ENCODE data around the gene PIGU. TPM values are rescaled to one million over a fixed set of nuclear protein-coding genes. Genes with fewer than 3 reads are reported as not detected.

The PIGU gene
- total and polyA plus RNA-seq, 2 of the 13 experiments (the other 11 are each of a cell fraction or from before 2014, with no cell fraction given) = 45.5 to 231 TPM

DNA sequence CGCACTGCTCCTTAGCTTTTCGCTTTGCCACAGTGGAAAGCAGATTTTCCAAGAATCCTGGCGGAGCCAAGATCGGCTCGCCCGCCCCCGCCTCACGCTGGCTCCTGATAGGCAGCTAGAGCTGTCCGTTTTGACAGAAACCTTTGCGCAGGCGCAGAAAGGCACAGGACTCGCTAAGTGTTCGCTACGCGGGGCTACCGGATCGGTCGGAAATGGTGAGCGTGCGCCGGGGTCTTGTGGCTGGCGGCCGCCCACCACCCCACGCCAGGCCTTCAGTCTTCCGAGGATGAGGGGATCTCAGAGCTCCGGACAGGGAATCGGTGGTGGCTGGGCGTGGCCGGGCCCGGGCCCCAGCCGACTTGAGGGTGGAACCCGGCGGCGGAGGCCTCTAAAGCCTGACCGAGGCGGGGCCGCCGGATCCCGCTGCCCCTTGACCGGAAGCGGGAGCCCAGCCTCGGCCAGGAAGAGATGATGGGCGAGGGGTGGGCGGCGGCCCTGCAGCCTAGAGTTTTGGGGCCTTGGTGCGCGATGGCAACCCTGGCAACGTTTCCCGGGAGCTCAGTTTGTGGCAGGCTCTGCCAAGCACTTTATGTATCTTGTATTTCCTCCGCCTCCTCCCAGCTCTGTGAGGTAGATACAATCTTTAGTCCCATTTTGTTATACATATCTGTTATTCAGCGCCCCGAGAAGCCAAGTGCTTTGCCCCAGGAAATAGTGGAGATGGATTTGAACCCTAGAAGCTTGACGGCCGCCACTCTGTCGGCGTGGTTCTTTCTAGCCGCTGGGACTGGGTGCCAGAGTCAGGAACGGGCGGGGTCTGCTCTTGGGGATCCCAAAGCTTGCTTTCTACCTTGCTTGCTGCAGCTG lies 160.4 kb downstream of the PIGU start, which contains the start of gene DYNLRB1 (continued):
- TF ChIP-seq, protein P1, sequence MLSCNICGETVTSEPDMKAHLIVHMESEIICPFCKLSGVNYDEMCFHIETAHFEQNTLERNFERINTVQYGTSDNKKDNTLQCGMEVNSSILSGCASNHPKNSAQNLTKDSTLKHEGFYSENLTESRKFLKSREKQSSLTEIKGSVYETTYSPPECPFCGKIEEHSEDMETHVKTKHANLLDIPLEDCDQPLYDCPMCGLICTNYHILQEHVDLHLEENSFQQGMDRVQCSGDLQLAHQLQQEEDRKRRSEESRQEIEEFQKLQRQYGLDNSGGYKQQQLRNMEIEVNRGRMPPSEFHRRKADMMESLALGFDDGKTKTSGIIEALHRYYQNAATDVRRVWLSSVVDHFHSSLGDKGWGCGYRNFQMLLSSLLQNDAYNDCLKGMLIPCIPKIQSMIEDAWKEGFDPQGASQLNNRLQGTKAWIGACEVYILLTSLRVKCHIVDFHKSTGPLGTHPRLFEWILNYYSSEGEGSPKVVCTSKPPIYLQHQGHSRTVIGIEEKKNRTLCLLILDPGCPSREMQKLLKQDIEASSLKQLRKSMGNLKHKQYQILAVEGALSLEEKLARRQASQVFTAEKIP (CRISPR knock-in tag; IDR thresholded peaks at IDR 0.05; ENCODE audit: borderline replicate concordance) = no peak
- TF ChIP-seq HNRNPLL (IDR thresholded peaks at IDR 0.05; ENCODE audit: low read depth, low read length, poor library complexity, severe bottlenecking) (peak; percentile 90), NFATC3 (CRISPR knock-in tag; IDR thresholded peaks at IDR 0.05) (peak; percentile 46; the same call in 1 of the 2 replicates), ZNF709 (CRISPR knock-in tag; IDR thresholded peaks at IDR 0.05) (peak; percentile 44; the same call in 1 of the 2 replicates), ZNF24 (IDR thresholded peaks at IDR 0.05) (0 out of 2 replicates have a peak, but pooled peaks have one; percentile 27), ZMYM4 (CRISPR knock-in tag; IDR thresholded peaks at IDR 0.05) (peak; percentile 87), RXRB (CRISPR knock-in tag; IDR thresholded peaks at IDR 0.05; ENCODE audit: borderline replicate concordance) (peak; percentile 55; the same call in 1 of the 2 replicates), ZNF615 (CRISPR knock-in tag; IDR thresholded peaks at IDR 0.05; ENCODE audit: borderline replicate concordance) (peak; percentile 55; the same call in 1 of the 2 replicates)
- TF ChIP-seq, protein P2, sequence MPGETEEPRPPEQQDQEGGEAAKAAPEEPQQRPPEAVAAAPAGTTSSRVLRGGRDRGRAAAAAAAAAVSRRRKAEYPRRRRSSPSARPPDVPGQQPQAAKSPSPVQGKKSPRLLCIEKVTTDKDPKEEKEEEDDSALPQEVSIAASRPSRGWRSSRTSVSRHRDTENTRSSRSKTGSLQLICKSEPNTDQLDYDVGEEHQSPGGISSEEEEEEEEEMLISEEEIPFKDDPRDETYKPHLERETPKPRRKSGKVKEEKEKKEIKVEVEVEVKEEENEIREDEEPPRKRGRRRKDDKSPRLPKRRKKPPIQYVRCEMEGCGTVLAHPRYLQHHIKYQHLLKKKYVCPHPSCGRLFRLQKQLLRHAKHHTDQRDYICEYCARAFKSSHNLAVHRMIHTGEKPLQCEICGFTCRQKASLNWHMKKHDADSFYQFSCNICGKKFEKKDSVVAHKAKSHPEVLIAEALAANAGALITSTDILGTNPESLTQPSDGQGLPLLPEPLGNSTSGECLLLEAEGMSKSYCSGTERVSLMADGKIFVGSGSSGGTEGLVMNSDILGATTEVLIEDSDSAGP (CRISPR knock-in tag; IDR thresholded peaks at IDR 0.05; ENCODE audit: borderline replicate concordance) = peak; percentile 93; the same call in 1 of the 2 replicates
- TF ChIP-seq, protein P3, sequence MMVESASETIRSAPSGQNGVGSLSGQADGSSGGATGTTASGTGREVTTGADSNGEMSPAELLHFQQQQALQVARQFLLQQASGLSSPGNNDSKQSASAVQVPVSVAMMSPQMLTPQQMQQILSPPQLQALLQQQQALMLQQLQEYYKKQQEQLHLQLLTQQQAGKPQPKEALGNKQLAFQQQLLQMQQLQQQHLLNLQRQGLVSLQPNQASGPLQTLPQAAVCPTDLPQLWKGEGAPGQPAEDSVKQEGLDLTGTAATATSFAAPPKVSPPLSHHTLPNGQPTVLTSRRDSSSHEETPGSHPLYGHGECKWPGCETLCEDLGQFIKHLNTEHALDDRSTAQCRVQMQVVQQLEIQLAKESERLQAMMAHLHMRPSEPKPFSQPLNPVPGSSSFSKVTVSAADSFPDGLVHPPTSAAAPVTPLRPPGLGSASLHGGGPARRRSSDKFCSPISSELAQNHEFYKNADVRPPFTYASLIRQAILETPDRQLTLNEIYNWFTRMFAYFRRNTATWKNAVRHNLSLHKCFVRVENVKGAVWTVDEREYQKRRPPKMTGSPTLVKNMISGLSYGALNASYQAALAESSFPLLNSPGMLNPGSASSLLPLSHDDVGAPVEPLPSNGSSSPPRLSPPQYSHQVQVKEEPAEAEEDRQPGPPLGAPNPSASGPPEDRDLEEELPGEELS (CRISPR knock-in tag; IDR thresholded peaks at IDR 0.05) = no peak
- TF ChIP-seq, protein P4, sequence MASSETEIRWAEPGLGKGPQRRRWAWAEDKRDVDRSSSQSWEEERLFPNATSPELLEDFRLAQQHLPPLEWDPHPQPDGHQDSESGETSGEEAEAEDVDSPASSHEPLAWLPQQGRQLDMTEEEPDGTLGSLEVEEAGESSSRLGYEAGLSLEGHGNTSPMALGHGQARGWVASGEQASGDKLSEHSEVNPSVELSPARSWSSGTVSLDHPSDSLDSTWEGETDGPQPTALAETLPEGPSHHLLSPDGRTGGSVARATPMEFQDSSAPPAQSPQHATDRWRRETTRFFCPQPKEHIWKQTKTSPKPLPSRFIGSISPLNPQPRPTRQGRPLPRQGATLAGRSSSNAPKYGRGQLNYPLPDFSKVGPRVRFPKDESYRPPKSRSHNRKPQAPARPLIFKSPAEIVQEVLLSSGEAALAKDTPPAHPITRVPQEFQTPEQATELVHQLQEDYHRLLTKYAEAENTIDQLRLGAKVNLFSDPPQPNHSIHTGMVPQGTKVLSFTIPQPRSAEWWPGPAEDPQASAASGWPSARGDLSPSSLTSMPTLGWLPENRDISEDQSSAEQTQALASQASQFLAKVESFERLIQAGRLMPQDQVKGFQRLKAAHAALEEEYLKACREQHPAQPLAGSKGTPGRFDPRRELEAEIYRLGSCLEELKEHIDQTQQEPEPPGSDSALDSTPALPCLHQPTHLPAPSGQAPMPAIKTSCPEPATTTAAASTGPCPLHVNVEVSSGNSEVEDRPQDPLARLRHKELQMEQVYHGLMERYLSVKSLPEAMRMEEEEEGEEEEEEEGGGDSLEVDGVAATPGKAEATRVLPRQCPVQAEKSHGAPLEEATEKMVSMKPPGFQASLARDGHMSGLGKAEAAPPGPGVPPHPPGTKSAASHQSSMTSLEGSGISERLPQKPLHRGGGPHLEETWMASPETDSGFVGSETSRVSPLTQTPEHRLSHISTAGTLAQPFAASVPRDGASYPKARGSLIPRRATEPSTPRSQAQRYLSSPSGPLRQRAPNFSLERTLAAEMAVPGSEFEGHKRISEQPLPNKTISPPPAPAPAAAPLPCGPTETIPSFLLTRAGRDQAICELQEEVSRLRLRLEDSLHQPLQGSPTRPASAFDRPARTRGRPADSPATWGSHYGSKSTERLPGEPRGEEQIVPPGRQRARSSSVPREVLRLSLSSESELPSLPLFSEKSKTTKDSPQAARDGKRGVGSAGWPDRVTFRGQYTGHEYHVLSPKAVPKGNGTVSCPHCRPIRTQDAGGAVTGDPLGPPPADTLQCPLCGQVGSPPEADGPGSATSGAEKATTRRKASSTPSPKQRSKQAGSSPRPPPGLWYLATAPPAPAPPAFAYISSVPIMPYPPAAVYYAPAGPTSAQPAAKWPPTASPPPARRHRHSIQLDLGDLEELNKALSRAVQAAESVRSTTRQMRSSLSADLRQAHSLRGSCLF (CRISPR knock-in tag; IDR thresholded peaks at IDR 0.05; ENCODE audit: borderline replicate concordance) = no peak; the same call in 1 of the 2 replicates
- TF ChIP-seq, protein P5, sequence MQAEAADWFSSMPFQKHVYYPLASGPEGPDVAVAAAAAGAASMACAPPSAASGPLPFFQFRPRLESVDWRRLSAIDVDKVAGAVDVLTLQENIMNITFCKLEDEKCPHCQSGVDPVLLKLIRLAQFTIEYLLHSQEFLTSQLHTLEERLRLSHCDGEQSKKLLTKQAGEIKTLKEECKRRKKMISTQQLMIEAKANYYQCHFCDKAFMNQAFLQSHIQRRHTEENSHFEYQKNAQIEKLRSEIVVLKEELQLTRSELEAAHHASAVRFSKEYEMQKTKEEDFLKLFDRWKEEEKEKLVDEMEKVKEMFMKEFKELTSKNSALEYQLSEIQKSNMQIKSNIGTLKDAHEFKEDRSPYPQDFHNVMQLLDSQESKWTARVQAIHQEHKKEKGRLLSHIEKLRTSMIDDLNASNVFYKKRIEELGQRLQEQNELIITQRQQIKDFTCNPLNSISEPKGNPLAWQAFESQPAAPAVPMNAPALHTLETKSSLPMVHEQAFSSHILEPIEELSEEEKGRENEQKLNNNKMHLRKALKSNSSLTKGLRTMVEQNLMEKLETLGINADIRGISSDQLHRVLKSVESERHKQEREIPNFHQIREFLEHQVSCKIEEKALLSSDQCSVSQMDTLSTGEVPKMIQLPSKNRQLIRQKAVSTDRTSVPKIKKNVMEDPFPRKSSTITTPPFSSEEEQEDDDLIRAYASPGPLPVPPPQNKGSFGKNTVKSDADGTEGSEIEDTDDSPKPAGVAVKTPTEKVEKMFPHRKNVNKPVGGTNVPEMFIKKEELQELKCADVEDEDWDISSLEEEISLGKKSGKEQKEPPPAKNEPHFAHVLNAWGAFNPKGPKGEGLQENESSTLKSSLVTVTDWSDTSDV (CRISPR knock-in tag; IDR thresholded peaks at IDR 0.05) = peak; percentile 71
- TF ChIP-seq, protein P6, sequence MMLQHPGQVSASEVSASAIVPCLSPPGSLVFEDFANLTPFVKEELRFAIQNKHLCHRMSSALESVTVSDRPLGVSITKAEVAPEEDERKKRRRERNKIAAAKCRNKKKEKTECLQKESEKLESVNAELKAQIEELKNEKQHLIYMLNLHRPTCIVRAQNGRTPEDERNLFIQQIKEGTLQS (CRISPR knock-in tag; IDR thresholded peaks at IDR 0.05) = 0 out of 2 replicates have a peak, but pooled peaks have one; percentile 59
